Measurements from ENCODE around the gene ZNF674. TPM values are rescaled to one million over a fixed set of nuclear protein-coding genes. Genes with fewer than 3 reads are reported as not detected.

The ZNF674 gene
- polyA plus RNA-seq, 1 donor from 2014 or later = 10.8 TPM

DNA sequence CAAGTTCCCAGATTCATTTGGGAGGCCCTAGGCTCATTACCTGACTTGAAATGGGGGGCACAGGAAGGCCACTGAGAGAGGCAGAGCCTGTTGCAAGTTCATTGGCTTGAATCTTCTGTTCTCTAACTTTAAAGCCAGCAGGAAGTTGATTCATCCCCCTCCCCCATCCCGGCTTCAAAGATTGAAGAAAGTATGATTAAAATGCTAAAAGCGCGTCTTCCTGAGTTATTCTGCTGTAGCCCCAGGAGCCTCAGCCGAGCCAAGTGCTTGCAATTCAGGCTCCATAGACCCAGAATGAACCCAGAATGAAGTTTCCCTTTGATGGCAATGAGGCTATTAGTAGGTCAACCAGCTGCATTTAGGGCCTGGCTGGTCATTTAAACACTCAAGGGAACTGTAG lies 43.0 kb upstream of the ZNF674 start:
- Histone ChIP-seq H2AFZ (ENCODE audit: low read depth, low read length) (no peak overlapping the region), H3K9me2 (ENCODE audit: insufficient read depth, low read length) (no peaks in the 10 kb centered on the region), H3K36me3 (ENCODE audit: insufficient read depth, low read length) (no peaks in the 10 kb centered on the region), H3K9ac (ENCODE audit: low read length) (no peak overlapping the region), H3K9me3 (ENCODE audit: low read length) (no peaks in the 10 kb centered on the region), H3K4me3 (ENCODE audit: low read length) (no peak overlapping the region), H3K4me2 (ENCODE audit: low read length) (no peak overlapping the region), H3K79me2 (replicated peaks; ENCODE audit: insufficient read depth, low read length) (no peaks in the 10 kb centered on the region), H3K27me3 (ENCODE audit: insufficient read depth, low read depth, low read length) (no peaks in the 10 kb centered on the region), H4K20me1 (ENCODE audit: insufficient read depth) (no peaks in the 10 kb centered on the region), H3F3A (ENCODE audit: insufficient read depth, low read length, poor library complexity, severe bottlenecking) (no peaks in the 10 kb centered on the region), H3K27ac (ENCODE audit: low read length) (no peak overlapping the region)
- TF ChIP-seq, protein P1, sequence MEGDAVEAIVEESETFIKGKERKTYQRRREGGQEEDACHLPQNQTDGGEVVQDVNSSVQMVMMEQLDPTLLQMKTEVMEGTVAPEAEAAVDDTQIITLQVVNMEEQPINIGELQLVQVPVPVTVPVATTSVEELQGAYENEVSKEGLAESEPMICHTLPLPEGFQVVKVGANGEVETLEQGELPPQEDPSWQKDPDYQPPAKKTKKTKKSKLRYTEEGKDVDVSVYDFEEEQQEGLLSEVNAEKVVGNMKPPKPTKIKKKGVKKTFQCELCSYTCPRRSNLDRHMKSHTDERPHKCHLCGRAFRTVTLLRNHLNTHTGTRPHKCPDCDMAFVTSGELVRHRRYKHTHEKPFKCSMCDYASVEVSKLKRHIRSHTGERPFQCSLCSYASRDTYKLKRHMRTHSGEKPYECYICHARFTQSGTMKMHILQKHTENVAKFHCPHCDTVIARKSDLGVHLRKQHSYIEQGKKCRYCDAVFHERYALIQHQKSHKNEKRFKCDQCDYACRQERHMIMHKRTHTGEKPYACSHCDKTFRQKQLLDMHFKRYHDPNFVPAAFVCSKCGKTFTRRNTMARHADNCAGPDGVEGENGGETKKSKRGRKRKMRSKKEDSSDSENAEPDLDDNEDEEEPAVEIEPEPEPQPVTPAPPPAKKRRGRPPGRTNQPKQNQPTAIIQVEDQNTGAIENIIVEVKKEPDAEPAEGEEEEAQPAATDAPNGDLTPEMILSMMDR (IDR thresholded peaks at IDR 0.05; ENCODE audit: poor library complexity, severe bottlenecking) = no peak

DNA sequence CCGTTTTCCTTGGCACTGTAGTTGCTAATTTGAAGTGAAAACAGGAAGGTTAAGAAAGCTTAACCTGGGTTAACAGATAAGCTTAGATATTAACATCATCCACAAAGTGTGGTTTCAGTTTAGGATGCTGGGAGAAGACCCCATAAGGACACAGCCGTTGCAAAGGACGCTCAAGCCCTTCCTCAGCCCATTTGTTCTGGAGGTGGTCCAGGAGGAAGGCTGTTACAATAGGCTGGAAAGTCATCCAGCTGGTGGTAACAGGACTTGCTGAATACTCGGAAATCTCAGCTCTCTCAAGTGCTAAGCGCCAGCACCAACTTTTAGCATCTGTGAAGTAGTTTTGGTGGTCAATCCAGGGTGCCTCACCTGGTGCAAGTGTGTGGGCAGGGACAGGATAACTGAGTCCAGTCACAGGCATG lies 42.5 kb upstream of the ZNF674 start:
- Histone ChIP-seq H3K9me3 (ENCODE audit: low read length) (no peaks in the 10 kb centered on the region), H2AFZ (ENCODE audit: low read depth, low read length) (no peak overlapping the region), H3K4me2 (ENCODE audit: low read length) (no peak overlapping the region), H4K20me1 (ENCODE audit: insufficient read depth) (no peaks in the 10 kb centered on the region), H3K9me2 (ENCODE audit: insufficient read depth, low read length) (no peaks in the 10 kb centered on the region), H3K79me2 (replicated peaks; ENCODE audit: insufficient read depth, low read length) (no peaks in the 10 kb centered on the region), H3K9ac (ENCODE audit: low read length) (no peak overlapping the region), H3K27me3 (ENCODE audit: insufficient read depth, low read depth, low read length) (no peaks in the 10 kb centered on the region), H3K4me3 (ENCODE audit: low read length) (no peak overlapping the region), H3F3A (ENCODE audit: insufficient read depth, low read length, poor library complexity, severe bottlenecking) (no peaks in the 10 kb centered on the region), H3K36me3 (ENCODE audit: insufficient read depth, low read length) (no peaks in the 10 kb centered on the region), H3K27ac (ENCODE audit: low read length) (no peak overlapping the region)
- TF ChIP-seq EZH2 (IDR thresholded peaks at IDR 0.05; ENCODE audit: borderline replicate concordance, insufficient read depth, low read length, poor library complexity, severe bottlenecking) (no peak), RAD21 (conservative IDR thresholded peaks at IDR 0.05) (no peak), MXI1 (conservative IDR thresholded peaks at IDR 0.05; ENCODE audit: poor library complexity, severe bottlenecking) (no peak), SMC3 (conservative IDR thresholded peaks at IDR 0.05; ENCODE audit: poor library complexity) (no peak), POLR2AphosphoS5 (IDR thresholded peaks at IDR 0.05) (no peak), TAF1 (IDR thresholded peaks at IDR 0.05; ENCODE audit: low read depth) (no peak), EP300 (conservative IDR thresholded peaks at IDR 0.05; ENCODE audit: poor library complexity, severe bottlenecking) (no peak)
- TF ChIP-seq, protein P1 (IDR thresholded peaks at IDR 0.05; ENCODE audit: poor library complexity, severe bottlenecking) = no peak
- TF ChIP-seq, protein P2, sequence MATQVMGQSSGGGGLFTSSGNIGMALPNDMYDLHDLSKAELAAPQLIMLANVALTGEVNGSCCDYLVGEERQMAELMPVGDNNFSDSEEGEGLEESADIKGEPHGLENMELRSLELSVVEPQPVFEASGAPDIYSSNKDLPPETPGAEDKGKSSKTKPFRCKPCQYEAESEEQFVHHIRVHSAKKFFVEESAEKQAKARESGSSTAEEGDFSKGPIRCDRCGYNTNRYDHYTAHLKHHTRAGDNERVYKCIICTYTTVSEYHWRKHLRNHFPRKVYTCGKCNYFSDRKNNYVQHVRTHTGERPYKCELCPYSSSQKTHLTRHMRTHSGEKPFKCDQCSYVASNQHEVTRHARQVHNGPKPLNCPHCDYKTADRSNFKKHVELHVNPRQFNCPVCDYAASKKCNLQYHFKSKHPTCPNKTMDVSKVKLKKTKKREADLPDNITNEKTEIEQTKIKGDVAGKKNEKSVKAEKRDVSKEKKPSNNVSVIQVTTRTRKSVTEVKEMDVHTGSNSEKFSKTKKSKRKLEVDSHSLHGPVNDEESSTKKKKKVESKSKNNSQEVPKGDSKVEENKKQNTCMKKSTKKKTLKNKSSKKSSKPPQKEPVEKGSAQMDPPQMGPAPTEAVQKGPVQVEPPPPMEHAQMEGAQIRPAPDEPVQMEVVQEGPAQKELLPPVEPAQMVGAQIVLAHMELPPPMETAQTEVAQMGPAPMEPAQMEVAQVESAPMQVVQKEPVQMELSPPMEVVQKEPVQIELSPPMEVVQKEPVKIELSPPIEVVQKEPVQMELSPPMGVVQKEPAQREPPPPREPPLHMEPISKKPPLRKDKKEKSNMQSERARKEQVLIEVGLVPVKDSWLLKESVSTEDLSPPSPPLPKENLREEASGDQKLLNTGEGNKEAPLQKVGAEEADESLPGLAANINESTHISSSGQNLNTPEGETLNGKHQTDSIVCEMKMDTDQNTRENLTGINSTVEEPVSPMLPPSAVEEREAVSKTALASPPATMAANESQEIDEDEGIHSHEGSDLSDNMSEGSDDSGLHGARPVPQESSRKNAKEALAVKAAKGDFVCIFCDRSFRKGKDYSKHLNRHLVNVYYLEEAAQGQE (IDR thresholded peaks at IDR 0.05; ENCODE audit: borderline replicate concordance) = no peak

Measured in neural cell (in vitro differentiated cells).